ENCODE measurements around the gene PTGFRN. TPM values are rescaled to one million over a fixed set of nuclear protein-coding genes. Genes with fewer than 3 reads are reported as not detected.

Gene PTGFRN
- total and polyA plus RNA-seq, 2 experiments from 2014 or later: 17.4 to 32.7 TPM

- no peaks in the 10 kb centered on the region for H3K79me2 ChIP-seq (replicated peaks; ENCODE audit: insufficient read depth)
- H3K9me2 ChIP-seq (ENCODE audit: insufficient read depth): no peaks in the 10 kb centered on the region
- ATAC-seq (no peak), DNase-seq (ENCODE audit: low spot score) (no peak)
- H3K27me3 Mint-ChIP-seq (ENCODE audit: insufficient read depth, low read depth, poor library complexity): peaks cover 2% of the 10 kb centered on the region
- TF ChIP-seq ZNF114 (CRISPR knock-in tag; IDR thresholded peaks at IDR 0.05) (no peak), REST (IDR thresholded peaks at IDR 0.05; ENCODE audit: unreplicated experiment) (no peak), EZH2 (IDR thresholded peaks at IDR 0.05; ENCODE audit: low read depth, unreplicated experiment) (no peak), EZH2phosphoT487 (IDR thresholded peaks at IDR 0.05; ENCODE audit: unreplicated experiment) (no peak), CTCF (conservative IDR thresholded peaks at IDR 0.05; ENCODE audit: low read depth in 2 of 2) (no peak), ETS1 (IDR thresholded peaks at IDR 0.05) (no peak), POLR2AphosphoS5 (IDR thresholded peaks at IDR 0.05; ENCODE audit: low read depth) (no peak), STAT1 (IDR thresholded peaks at IDR 0.05; ENCODE audit: unreplicated experiment) (no peak), ZNF462 (CRISPR knock-in tag; IDR thresholded peaks at IDR 0.05) (no peak), JUNB (IDR thresholded peaks at IDR 0.05; ENCODE audit: unreplicated experiment) (no peak), NANOG (IDR thresholded peaks at IDR 0.05; ENCODE audit: borderline replicate concordance) (no peak), CREB1 (CRISPR knock-in tag; IDR thresholded peaks at IDR 0.05; ENCODE audit: low read depth) (no peak), ZNF331 (CRISPR knock-in tag; IDR thresholded peaks at IDR 0.05; ENCODE audit: low read depth) (no peak)
- H3F3A ChIP-seq (replicated peaks; ENCODE audit: low read depth): no peaks in the 10 kb centered on the region
- peaks cover 10% of the 10 kb centered on the region for H4K20me1 ChIP-seq (replicated peaks; ENCODE audit: insufficient read depth)
- H3K27ac Mint-ChIP-seq: no peak overlapping the region
- no peak overlapping the region for H3K4me3 Mint-ChIP-seq
- H3K4me1 Mint-ChIP-seq: 0 out of 3 replicates have a peak, but pooled peaks cover 6% of the 10 kb centered on the region
- H3K9me3 Mint-ChIP-seq: no peaks in the 10 kb centered on the region
- H2AFZ ChIP-seq: no peak overlapping the region
- peaks cover 3% of the 10 kb centered on the region for H3K4me1 ChIP-seq (ENCODE audit: insufficient read depth)
- no peaks in the 10 kb centered on the region for H3K36me3 ChIP-seq (ENCODE audit: insufficient read depth)
- no peak overlapping the region for H3K27ac ChIP-seq (ENCODE audit: low read depth)
- no peak overlapping the region for H3K4me2 ChIP-seq
- H3K4me3 ChIP-seq: no peak overlapping the region
- H3K27me3 ChIP-seq (ENCODE audit: insufficient read depth): no peaks in the 10 kb centered on the region
- H3K36me3 Mint-ChIP-seq (ENCODE audit: low read depth): peaks cover 49% of the 10 kb centered on the region
Observed at GRCh38 chr1:116947092-116947860, 37.6 kb downstream of the PTGFRN start.
